ENCODE data around the gene COA7.

- TF ChIP-seq CTCF (IDR thresholded peaks at IDR 0.05; ENCODE audit: insufficient read depth, low read length, poor library complexity, severe bottlenecking): no peak
- no peak for TF ChIP-seq EZH2phosphoT487 (conservative IDR thresholded peaks at IDR 0.05; ENCODE audit: low read length)
Observed at GRCh38 chr1:52727956-52728656, 30.0 kb upstream of the COA7 start.

All from SU-DHL-6 (cell line).